CD14-positive monocyte (primary cell): Measurements from ENCODE around the gene GRIN2A. TPM values are rescaled to one million over a fixed set of nuclear protein-coding genes. Genes with fewer than 3 reads are reported as not detected.

Experiments
- DNase-seq, 3 donors: peaks; one replicate each; pipeline ENCODE4 v3.0.0-alpha.2; 2011 to 2022
- H2AFZ ChIP-seq: 2 replicates; pipeline ENCODE4 v1.6.0; 2012; ENCODE audit warnings: mild to moderate bottlenecking, low read depth, low read length, inconsistent platforms; ENCODE audit not compliant: insufficient read depth, poor library complexity, severe bottlenecking
- H3K27ac ChIP-seq, 2 donors: 1 replicate in 1 of 2; 2 replicates in 1 of 2; pipeline ENCODE4 v1.5.1; 2012 to 2013; ENCODE audit warnings: low read length in 2 of 2, control low read depth in 1 of 2, inconsistent platforms in 1 of 2, low read depth in 1 of 2, mild to moderate bottlenecking in 1 of 2
- H3K27me3 ChIP-seq, 2 donors: one replicate each; pipeline versions ENCODE4 v1.6.0 to v1.6.1; 2011 to 2013; ENCODE audit warnings: low read length in 2 of 2; ENCODE audit not compliant: control insufficient read depth in 2 of 2, insufficient read depth in 2 of 2
- H3K36me3 ChIP-seq, 2 donors: replicated peaks in 1 of 2; 1 replicate in 1 of 2; 2 replicates in 1 of 2; pipeline versions ENCODE4 v1.5.1 to v1.6.1; 2012 to 2013; ENCODE audit warnings: low read length in 2 of 2, control low read depth in 1 of 2, inconsistent platforms in 1 of 2, mild to moderate bottlenecking in 1 of 2; ENCODE audit not compliant: insufficient read depth in 2 of 2, control insufficient read depth in 1 of 2
- H3K4me1 ChIP-seq, 2 donors: 1 replicate in 1 of 2; 2 replicates in 1 of 2; pipeline versions ENCODE4 v1.5.1 to v1.6.1; 2012 to 2013; ENCODE audit warnings: low read length in 2 of 2, control low read depth in 1 of 2, inconsistent platforms in 1 of 2, mild to moderate bottlenecking in 1 of 2, moderate library complexity in 1 of 2; ENCODE audit not compliant: insufficient read depth in 2 of 2, control insufficient read depth in 1 of 2
- H3K4me2 ChIP-seq: replicated peaks from 2 replicates; pipeline ENCODE3; 2012; ENCODE audit warnings: low read length, moderate library complexity, mild to moderate bottlenecking; ENCODE audit not compliant: poor library complexity, severe bottlenecking; ENCODE audit errors: extremely low read depth
- H3K4me3 ChIP-seq, 3 experiments: fragments of 200-600 bp in 1 of 3; sonication (generic) in 1 of 3; replicated peaks in 1 of 3; 1 replicate in 2 of 3; 2 replicates in 1 of 3; pipeline ENCODE4 v1.5.1; 2011 to 2013; ENCODE audit warnings: low read length in 3 of 3, mild to moderate bottlenecking in 3 of 3, control low read depth in 2 of 3, low read depth in 2 of 3, inconsistent platforms in 1 of 3, moderate library complexity in 1 of 3
- H3K79me2 ChIP-seq: 2 replicates; pipeline ENCODE4 v1.6.0; 2012; ENCODE audit warnings: mild to moderate bottlenecking, control low read depth, inconsistent platforms, low read length, moderate library complexity; ENCODE audit not compliant: insufficient read depth
- H3K9ac ChIP-seq: 2 replicates; pipeline ENCODE4 v1.6.0; 2017; ENCODE audit warnings: low read length, mild to moderate bottlenecking; ENCODE audit not compliant: insufficient read depth, poor library complexity, severe bottlenecking
- H3K9me3 ChIP-seq, 2 donors: replicated peaks in 1 of 2; 1 replicate in 1 of 2; 2 replicates in 1 of 2; pipeline versions ENCODE4 v1.5.1 to v1.6.1; 2012 to 2013; ENCODE audit warnings: low read length in 2 of 2, control low read depth in 1 of 2; ENCODE audit not compliant: control insufficient read depth in 1 of 2, insufficient read depth in 1 of 2
- H4K20me1 ChIP-seq: 2 replicates; pipeline ENCODE4 v1.6.0; 2012; ENCODE audit warnings: mild to moderate bottlenecking, low read length, control low read depth, moderate library complexity; ENCODE audit not compliant: insufficient read depth
- H3K27ac Mint-ChIP-seq, 7 donors: one replicate each; pipeline ENCODE4 v1.8.0; 2020; ENCODE audit warnings: mild to moderate bottlenecking in 7 of 7, mixed read lengths in 7 of 7, moderate library complexity in 6 of 7, inconsistent platforms in 2 of 7
- H3K27me3 Mint-ChIP-seq, 3 donors: one replicate each; pipeline ENCODE4 v1.8.0; 2021 to 2022; ENCODE audit warnings: low read depth in 3 of 3, mild to moderate bottlenecking in 3 of 3, mixed read lengths in 3 of 3, moderate library complexity in 3 of 3, inconsistent platforms in 1 of 3
- H3K36me3 Mint-ChIP-seq, 2 donors: one replicate each; pipeline ENCODE4 v1.8.0; 2020; ENCODE audit warnings: mixed read lengths in 2 of 2, inconsistent platforms in 1 of 2, mild to moderate bottlenecking in 1 of 2
- H3K4me1 Mint-ChIP-seq: one replicate; pipeline ENCODE4 v1.8.0; 2020; ENCODE audit warnings: mild to moderate bottlenecking, mixed read lengths
- H3K4me3 Mint-ChIP-seq, 2 donors: one replicate each; pipeline ENCODE4 v1.8.0; 2020; ENCODE audit warnings: mild to moderate bottlenecking in 2 of 2, mixed read lengths in 2 of 2, moderate library complexity in 1 of 2
- H3K9me3 Mint-ChIP-seq, 7 donors: one replicate each; pipeline ENCODE4 v1.8.0; 2020 to 2022; ENCODE audit warnings: mixed read lengths in 7 of 7, mild to moderate bottlenecking in 6 of 7, moderate library complexity in 6 of 7, inconsistent platforms in 2 of 7
- CTCF ChIP-seq: fragments of 200-600 bp; IDR thresholded peaks from one replicate; pipeline ENCODE4 v1.8.0; 2022; ENCODE audit warnings: antibody characterized with exemption, mild to moderate bottlenecking
- WGBS: methylation state at CpG from one replicate; pipeline ENCODE4 v1.1.5; 2013; ENCODE audit warnings: missing lambda C conversion rate; ENCODE audit not compliant: insufficient coverage; 5-methylcytosine and 5-hydroxymethylcytosine counted together
- intact Hi-C, 2 donors: fragments of 100-400 bp; cut with micrococcal nuclease; formaldehyde crosslinking; loops; one replicate each; pipeline versions ENCODE4 v1.15.0 to v1.15.1; 2023
- polyA plus RNA-seq, 3 donors: library from polyadenylated mRNA; depleted of rRNA in 1 of 3; unstranded in 2 of 3; stranded (reverse) in 1 of 3; fragments of 300-500 nt in 2 of 3; fragments of >200 nt in 1 of 3; fragmentation: Illumina TruSeq in 2 of 3; gene quantifications; 1 replicate in 2 of 3; 2 replicates in 1 of 3; pipeline ENCODE4 v1.2.3, GENCODE V29; 2012 to 2021

GRIN2A gene
- polyA plus RNA-seq, 3 donors: not detected

GRCh38 chr16:9859701-9860327, 322.4 kb downstream of the GRIN2A start:
- Histone ChIP-seq H3K79me2 (no peaks in the 10 kb centered on the region), H2AFZ (no peak overlapping the region), H4K20me1 (no peaks in the 10 kb centered on the region), H3K27me3 (no peaks in the 10 kb centered on the region), H3K36me3 (no peaks in the 10 kb centered on the region), H3K27ac (no peak overlapping the region), H3K4me3 (no peak overlapping the region), H3K9me3 (no peaks in the 10 kb centered on the region), H3K9ac (no peak overlapping the region), H3K4me2 (no peak overlapping the region), H3K4me1 (no peaks in the 10 kb centered on the region)
- H3K9me3 Mint-ChIP-seq: peaks cover 0 to 5% (median 0%) of the 10 kb centered on the region in 7 donors
- no peak for DNase-seq
- no peak for TF ChIP-seq CTCF
- intact Hi-C loops: no loop called here
- WGBS: 92% methylated on average over 7 of the region's 8 CpGs
- H3K4me3 Mint-ChIP-seq: no peak overlapping the region
- H3K27me3 Mint-ChIP-seq: no peaks in the 10 kb centered on the region
- H3K27ac Mint-ChIP-seq: peak overlapping the region in 1 of 7 donors; percentile 22
- H3K36me3 Mint-ChIP-seq: no peaks in the 10 kb centered on the region
- H3K4me1 Mint-ChIP-seq: no peaks in the 10 kb centered on the region

GRCh38 chr16:9854675-9855074, 327.6 kb downstream of the GRIN2A start:
- peaks cover 0 to 4% (median 1%) of the 10 kb centered on the region in 7 donors for H3K9me3 Mint-ChIP-seq
- no peaks in the 10 kb centered on the region for H3K9me3 ChIP-seq
- no peak overlapping the region for H3K27ac ChIP-seq
- no peaks in the 10 kb centered on the region for H3K4me1 ChIP-seq
- no peaks in the 10 kb centered on the region for H3K36me3 Mint-ChIP-seq
- H3K36me3 ChIP-seq: no peaks in the 10 kb centered on the region
- H2AFZ ChIP-seq: no peak overlapping the region
- DNase-seq: no peak
- H3K4me2 ChIP-seq: no peak overlapping the region
- H4K20me1 ChIP-seq: no peaks in the 10 kb centered on the region
- H3K9ac ChIP-seq: no peak overlapping the region
- no peak overlapping the region for H3K27ac Mint-ChIP-seq
- no peak overlapping the region for H3K4me3 ChIP-seq
- TF ChIP-seq CTCF: no peak
- H3K27me3 Mint-ChIP-seq: no peaks in the 10 kb centered on the region
- no peaks in the 10 kb centered on the region for H3K79me2 ChIP-seq
- H3K4me3 Mint-ChIP-seq: no peak overlapping the region
- intact Hi-C loops: no loop called here
- no peaks in the 10 kb centered on the region for H3K4me1 Mint-ChIP-seq
- WGBS: 67% methylated on average over 1 of the region's 2 CpGs
- H3K27me3 ChIP-seq: no peaks in the 10 kb centered on the region
